Stromal cell of bone marrow (primary cell): ENCODE data around the gene COL9A3.
"Not testable (repeated sequence)": the region's sequence is repeated elsewhere in the genome, so short reads cannot be mapped to it uniquely, and the experiment has no call there.

ENCODE experiments used
- DNase-seq: peaks from one replicate; pipeline ENCODE4 v3.0.0-alpha.2; 2012; ENCODE audit warnings: low read depth

COL9A3 gene

DNA sequence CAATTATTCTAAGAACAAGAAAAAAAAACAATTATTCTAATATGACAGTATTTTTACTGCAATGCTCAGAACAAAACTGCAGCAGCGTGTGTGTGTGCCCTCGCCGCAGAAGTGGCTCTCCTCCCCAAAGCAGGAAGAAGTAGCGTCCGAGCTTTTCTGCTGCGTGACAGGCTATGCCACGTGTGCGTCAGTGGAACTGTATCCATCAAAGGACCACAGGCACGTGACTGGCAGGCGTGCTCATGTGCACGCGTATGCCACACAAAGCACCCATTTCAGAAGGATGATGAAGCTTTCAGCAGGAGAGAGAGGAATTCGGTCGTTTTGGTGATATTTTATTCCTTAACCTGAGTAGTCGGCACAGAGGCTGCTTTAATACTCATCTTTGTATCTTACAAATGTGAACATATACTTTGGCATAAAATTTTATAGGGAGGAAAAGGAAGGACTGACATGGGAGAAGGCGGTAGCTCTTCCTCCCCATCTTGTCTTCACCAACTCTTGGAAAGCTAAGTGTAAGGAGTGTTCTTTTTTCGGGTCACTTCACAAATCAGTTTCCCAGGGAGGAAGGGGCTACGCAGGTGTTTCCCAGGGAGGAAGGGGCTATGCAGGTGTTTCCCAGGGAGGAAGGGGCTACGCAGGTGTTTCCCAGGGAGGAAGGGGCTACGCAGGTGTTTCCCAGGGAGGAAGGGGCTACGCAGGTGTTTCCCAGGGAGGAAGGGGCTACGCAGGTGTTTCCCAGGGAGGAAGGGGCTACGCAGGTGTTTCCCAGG, 41.4 kb downstream of the COL9A3 start:
- no peak for DNase-seq

GRCh38 chr20:62859721-62860120, 42.9 kb downstream of the COL9A3 start:
- DNase-seq, result no peak

DNA sequence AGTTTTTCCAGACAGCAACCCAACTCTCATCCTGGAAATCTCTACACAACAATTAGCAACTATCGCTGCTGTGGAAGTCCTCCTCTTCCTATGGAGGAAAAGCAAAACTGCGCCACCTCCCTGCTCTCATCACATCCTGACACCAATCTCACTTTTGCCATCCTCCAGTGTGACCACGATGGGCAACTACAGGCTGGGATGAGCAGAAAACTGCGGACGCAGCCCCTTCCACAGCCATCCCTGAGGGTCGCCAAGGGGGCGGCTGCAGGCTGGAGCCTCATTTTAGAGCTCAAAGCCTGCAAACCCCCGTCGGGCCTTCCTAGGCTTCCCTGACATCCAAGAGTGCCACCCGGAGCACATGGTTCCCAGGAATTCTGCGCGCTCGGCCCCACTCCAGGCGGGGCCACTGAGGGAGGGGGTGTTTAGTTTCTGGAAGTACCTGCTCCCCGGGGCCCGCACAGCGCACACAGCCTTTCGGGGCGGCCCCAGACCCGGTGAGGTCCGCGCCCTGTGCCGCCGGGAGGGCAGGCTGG, 43.6 kb downstream of the COL9A3 start:
- DNase-seq, result no peak

- DNase-seq, result no peak
Measured at GRCh38 chr20:62860924-62861691, 44.3 kb downstream of the COL9A3 start.

DNA sequence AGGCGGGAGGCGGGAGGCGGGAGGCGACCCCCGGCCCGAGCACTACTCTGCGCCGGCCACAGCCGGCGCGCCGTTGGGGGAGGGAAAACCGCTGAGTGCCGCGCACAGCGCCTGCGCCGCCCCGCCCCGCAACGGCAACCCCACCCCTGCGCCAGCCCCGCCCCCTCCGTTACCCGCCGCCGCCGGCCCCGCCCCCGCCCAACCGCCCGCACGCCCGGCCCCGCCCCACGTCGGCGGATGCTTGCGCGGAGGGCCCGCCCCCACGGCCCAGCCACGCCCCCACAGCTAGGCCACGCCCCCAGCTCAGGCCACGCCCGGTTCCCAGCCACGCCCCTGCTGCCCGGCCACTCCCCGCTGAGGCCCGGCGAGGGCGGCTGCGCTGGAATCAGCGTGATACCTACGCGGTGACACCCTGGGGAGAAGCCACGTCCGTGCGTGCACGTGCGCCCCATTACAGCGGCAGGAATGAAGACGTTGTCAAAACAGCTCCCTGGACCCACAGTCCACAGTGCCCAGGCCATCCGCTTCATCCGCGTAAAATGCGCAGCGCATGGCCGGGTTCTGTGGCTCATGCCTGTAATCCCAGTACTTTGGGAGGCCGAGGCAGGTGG, 45.0 kb downstream of the COL9A3 start, which contains the start of gene TCFL5:
Gene TCFL5, minus strand, starts transcription at position 97 of the 611 bp plus-strand sequence. CDS start 152 bp downstream, outside the sequence.
- peak; percentile 40 for DNase-seq

DNA sequence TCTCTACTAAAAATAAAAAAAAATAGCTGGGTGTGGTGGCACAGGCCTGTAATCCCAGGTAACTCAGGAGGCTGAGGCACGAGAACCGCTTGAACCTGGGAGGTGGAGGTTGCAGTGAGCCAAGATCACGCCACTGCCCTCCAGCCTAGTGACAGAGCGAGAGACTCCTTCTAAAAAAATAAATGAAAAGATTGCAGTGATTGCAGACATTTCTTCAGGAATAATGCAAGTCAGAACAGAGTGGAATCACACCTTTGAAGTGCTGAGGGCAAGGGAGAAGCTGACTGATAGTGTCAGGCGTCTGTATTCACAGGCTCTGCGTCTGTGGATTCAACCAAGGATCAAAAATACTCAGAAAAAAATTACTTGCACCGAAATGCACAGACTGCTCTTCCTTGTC, 47.4 kb downstream of the COL9A3 start:
- DNase-seq, result no peak

DNA sequence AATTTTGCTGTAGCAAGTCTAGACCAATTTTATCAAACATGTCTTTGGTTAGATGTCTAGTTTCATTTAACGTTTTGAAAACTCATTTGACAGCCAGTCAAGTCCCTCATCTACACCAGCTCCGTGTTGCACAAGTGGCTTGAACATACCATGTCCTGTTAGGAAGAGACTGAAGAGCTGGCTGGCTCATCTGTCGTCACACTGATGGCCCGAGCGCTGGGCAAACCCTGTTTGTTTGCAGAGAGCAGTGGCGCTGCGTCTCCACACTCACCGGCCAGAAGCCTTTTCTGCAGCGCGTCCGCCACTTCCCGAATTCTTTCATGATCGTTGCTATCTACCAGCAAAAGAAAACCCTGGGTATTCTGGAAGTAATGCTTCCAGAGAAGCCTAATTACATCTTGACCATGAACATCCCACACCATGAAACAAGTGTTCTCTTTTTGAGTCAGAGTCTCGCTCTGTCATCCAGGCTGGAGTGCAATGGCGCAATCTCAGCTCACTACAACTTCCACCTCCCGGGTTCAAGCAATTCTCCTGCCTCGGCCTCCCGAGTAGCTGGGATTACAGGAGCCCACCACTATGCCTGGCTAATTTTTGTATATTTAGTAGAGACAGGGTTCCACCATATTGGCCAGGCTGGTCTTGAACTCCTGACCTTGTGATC, 55.5 kb downstream of the COL9A3 start:
- DNase-seq, result no peak

DNA sequence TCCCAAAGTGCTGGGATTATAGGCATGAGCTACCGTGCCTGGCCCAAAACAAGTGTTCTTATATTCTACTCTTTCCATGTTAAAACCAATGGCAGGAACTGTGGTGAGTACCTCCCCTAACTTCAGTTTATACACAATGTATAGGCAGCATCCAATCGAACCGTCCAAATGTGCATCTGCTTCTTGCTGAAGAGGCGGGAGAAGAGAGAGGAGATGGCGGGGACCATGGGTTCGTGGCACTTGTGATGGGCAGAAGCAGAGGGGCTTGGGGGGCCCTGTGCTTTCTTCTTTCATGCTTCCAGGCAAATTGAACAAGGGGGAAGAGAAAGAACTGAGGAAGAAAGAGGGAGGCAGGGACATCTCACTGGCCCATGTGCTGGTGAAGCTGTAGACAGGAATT, 56.0 kb downstream of the COL9A3 start:
- DNase-seq, result no peak

GRCh38 chr20:62873280-62873679, 56.4 kb downstream of the COL9A3 start:
- no peak for DNase-seq

DNA sequence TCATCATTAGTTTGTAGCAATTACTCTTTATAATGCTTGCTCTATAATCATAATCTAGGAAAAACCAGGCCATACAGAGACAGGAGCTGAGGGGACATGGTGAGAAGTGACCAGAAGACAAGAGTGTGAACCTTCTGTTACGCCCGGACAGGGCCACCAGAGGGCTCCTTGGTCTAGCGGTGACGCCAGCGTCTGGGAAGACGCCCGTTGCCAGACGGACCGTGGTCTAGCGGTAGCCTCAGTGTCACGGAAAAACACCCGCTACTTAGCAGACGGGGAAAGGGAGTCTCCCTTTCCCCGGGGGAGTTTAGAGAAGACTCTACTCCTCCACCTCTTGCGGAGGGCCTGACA, 56.8 kb downstream of the COL9A3 start:
- DNase-seq, result not testable (repeated sequence)

DNA sequence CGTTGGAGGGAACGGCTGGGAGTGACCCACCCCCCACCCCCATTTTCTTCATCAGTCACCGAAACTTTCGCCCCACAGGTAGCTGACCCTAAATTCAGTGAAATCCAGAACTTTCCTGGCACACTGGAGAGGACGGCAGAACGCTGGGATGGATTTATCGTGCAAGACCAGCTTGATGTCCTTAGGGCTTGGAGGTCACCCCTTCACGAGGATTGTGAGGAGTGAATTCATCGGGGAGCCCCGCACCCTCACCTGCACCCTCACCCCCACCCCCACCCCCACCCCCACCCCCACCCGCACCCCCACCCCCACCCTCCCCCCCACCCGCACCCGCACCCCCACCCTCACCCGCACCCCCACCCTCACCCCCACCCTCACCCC, 58.1 kb downstream of the COL9A3 start:
- no peak for DNase-seq

DNA sequence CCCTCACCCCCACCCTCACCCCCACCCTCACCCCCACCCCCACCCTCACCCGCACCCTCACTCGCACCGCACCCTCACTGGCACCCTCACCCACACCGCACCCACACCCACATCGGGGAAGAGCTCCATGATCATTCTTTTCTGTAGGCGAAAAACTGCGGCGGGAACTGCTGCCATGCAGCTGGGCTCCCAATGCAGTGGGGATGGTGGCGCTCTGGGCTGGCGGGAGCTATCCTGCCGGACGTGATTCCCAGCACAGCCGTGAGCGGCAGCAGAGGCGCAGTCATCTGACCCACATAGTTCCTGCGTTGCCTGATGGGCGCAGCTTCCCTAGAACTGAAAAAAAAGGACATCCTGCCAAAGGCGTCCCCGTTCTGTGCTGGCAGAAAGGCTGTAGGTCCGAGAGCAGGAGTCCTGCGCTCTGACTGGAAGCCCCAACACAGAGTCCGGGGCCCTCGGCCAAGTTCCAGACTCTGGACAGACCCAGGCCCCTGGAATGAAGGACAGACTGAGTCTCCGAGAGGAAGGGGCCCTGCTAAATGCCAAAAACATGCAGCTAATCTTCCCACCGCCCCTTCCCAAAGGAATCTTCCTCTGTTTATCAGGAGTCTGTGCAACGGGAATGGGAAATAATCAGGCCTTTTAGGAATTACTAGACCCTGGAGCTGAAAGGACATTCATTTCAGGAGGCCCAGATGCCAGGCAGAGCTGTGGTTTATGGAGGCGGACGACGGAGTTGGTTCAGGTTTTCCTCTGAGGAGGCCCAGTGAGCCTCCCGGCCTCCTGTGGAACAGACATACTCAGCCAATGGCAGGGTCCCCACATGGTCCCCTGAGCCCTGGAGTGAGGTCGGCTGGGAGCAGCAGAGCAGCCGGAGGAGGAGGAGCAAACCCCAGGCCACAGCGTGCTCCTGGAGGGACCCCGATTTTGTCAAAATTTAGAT, 58.8 kb downstream of the COL9A3 start:
- peak; percentile 77 for DNase-seq

DNA sequence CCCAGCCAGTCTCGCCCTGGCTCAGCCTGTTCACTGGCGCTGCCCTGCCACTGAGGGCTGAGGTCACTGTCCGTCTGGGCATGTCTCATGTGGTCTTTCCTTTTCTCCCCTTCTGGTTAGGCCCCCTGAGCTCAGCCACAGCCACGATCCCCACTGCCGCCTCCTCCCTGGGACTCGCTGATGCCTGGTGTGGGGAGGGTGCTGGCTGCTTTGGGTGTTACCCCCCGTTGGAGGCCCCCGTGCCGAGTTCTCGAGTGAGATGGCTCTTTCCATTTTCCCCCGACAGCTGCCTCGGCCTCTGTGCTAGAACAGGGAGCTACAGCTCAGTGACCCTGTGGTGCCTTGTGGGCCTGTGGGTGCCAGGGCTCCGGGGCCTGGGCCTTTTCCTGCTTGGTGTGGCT, 59.7 kb downstream of the COL9A3 start:
- DNase-seq, result no peak

DNA sequence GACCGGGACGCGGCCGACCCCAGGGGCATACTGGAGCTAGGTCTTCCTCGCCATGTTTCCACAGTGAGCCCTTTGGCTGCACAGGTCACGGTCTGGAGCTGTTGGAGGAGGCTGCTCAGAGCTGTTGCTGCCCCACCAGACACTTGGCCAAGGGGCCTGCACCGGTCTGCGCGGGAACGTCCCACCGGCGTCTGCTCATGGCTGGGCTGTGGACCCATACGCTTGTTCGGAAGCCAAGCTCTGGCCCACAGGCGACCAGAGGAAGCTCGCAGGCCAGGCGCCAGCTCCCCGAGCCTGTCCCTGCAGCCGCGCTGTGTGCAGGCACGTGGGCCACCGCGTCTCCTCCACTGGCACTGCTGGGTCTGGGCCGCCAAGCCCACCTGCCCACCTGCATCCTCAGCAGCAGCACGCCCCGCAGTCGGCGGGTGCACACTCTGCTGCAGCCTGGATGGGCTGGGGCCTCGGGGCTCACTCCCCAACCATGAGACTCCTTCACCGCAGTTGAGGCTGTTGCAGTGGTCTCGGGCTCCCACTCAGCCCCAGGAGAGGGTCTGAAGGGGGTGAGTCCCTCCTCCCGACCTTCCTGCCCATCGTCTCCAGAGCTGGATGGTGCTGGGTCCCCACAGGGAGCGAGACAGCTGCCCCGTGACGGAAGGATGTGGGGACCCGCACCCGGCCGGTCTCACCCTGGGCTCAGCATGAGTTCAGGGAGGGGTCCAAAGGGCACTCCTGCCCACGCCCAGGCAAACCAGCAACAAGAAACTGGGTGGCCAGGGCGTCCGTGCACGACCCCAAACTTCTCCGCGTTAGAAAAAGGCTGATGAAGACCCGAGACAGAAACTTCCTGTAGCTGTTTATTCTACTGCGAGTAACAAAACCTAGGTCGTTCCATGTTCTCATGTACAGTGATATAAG, 60.3 kb downstream of the COL9A3 start:
- DNase-seq, result no peak

DNA sequence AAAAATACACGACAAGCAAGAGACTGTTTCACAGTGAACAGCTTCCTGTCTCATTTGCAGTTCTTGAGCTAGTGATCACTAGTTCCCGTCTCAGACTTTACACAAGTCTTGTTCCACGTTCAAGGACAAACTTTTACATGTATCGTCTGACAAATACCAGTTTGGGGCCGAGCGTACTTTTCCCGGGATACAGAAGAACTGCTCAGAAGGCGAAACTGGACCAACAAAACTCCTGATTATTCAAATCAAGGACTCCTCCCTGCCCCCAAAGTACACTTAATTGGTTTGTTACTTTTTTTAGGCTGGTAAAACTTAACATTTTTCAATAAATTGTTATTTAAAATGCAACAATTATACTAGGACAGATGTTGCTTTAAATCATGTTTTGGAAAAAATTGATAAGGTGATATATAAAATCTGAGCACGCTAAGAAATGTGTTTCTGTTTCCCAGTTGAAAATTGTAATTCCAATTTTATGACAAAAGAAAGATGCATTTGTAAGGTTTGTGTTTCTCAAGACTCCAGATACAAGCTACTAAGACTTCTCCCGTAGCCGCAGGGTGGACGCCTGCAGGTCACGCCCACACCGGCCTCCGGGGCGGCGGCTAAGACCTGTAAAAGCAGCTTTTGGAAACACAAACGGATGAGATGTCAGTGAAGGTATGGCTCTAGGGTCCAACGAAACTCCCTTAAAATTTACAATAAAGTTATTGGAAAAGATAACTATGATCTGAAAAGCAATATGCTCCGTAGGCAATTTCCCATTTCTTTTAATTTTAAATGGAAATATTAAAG, 61.6 kb downstream of the COL9A3 start:
- DNase-seq, result no peak

- DNase-seq, result no peak
Measured at GRCh38 chr20:62879275-62880146, 62.7 kb downstream of the COL9A3 start.

DNA sequence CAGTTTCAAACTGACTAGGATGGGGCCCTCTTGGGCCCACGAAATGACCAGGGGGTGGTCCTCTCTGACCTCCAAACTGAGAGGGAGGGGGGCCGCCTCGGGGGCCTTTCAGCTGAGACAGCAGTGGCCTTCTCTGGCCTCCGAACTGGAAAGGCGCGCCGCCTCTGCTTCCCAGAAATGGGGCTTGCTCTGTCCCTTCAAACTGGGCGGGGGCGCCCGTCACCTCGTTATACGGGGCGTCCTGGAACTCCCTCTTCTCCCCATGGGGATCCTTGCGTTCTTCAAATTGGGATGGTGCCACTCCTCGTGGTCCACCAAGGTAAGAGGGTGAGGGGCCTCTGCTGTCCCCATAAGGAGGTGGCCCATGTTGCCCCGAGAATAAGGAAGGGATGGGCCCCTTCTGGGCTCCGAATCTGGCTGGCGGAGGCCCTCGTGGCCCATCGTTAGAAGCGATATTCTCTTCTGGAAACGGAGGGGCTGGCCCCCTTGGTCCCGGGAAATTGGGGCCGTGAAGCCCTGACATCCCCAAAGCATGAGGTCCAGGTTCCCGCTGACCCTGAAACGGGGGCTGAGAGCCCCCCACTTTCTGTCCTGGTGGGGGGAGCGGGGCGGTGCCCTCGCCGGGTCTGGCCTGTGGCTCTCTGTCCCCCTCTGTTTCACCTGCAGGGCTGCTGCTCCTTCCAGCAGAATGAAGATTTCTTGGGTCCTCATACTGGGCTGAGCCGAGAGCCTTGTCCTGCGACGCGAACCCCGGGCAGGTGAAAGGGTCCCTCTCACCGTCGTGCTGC, 63.5 kb downstream of the COL9A3 start:
- no peak for DNase-seq
